Ecto neural progenitor cell (in vitro differentiated cells): Measurements from ENCODE around the gene CCZ1B.
A peak's percentile ranks its signal among the peaks of the same experiment; 100 is the strongest.
"Not testable (repeated sequence)": the region's sequence is repeated elsewhere in the genome, so short reads cannot be mapped to it uniquely, and the experiment has no call there.

Source experiments
- DNase-seq: peaks from one replicate; pipeline ENCODE4 v3.0.0-alpha.2; 2018; ENCODE audit warnings: low spot score

The CCZ1B gene

DNA sequence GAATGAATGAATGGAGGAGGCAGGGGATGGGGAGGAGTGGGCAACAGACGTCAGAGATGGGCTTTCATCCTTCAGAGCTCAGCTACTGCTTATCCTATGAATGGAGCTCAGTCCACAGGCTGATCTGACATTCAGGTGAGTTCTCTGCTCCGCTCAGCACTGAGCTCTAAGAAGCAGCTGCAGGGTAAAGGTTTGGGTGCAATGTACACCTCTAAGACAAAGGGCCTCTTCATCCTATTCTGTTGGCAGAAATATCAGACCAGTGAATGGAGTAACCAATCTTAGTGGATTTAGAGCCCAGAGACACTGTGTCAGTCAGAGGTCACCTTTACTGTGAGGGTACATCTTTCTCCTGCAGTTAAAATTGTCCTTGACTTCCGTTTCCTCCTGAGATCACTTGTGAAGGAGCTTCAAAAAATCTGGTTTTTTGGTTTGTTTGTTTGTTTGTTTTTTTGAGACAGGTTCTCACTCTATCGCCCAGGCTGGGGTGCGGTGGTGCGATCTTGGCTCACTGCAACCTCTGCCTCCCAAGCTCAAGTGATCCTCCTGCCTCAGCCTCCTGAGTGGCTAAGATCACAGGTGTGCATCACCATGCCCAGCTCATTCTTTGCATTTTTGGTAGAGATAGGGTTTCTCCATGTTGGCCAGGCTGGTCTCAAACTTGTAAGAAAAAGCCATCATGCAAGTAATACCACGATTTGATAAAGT is 5.1 kb upstream of the CCZ1B start:
- DNase-seq: no peak

DNA sequence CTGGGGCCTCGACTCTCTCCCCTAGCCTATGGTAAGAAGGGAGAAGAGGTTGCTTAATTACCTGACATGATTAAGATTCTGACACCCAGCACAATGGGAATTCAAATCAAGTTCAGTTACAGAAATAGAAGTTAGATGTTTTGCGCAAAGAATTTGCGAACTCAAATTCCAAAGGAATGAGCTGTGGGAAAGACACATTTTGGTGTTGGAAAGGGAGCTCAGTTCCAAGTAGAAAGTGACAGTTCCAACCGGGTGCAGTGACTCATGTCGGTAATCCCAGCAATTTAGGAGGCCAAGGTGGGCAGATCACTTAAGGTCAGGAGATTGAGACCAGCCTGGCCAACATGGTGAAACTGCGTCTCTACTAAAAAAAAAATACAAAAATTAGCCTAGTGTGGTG is 4.0 kb upstream of the CCZ1B start:
- DNase-seq: not testable (repeated sequence)

DNA sequence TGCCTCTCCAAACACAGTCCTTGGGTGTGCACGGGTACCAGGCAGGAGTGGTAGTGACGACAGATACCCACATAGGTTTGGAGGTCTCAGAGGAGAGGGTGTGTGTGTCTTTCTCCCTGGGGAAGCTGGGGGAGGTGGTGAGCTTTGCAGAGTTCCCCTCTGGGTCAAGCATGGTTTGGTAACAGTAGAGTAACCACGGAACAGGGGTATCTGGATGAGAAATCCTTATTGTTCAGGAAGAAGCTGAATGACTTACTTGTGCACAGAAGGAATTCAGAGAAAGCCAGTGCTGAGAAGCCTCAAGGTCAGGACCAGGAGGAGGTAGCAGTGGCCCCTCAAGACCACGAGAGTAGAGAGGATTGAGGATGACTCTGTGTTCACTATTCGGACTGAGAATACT is 3.5 kb upstream of the CCZ1B start:
- not testable (repeated sequence) for DNase-seq

DNA sequence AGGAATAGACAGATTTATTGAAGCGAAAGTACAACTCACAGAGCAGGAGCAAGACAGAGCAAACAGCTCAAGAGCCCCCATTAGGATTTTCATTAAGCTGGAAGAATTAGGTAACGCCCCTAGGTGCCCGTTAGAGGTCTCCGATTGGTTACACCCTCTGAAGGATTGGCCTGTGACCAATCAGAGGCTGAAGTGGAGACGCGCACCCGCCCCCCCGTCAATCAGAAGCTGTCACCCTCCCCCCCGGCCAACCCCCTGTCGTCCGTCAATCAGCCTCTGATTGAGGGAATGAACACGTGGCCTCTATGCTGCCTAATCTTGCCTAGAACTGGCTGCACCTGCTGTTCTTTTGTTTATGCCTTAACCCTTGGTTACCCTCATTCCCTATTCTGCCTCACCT is 1.1 kb upstream of the CCZ1B start:
- DNase-seq: peak; percentile 71

DNA sequence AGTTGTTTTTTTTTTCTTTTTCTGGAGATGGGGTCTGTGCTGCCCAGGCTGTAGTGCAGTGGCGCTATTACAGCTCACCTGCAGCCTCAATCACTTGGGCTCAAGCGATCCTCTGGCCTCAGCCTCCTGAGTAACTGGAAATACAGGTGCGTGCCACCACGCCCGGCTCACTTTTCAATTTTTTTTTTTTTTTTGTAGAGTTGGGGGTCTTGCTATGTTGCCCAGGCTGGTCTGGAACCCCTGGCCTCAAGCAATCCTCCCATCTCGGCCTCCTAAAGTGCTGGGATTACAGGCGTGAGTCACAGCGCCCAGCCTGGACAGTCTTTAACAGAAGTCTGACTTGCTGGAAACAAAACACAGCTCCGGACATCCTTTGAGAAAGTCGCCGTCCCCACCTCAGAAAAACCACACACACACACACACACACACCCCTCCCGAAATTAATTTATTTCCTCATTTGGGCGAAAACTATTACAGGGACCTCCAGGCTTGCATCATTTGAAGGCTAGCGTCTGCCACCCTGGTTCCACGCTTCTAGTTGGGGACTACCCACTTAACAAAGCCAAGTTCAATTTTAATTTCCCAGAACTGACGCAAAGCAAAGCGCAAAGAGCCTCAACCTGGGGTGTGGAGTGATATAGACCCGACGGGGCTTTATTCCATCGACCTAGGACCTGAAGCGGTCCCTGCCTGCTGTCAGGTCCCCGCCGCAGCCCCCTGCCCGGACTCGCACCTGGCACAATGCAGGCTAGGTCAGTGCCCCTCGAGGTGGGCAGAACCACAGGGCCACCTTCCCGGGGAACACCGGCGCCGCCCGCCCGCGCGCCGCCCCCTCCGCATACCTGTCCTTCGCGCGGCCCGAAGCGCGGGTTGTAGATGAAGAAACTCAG is 594 bp downstream of the CCZ1B start:
- DNase-seq: not testable (repeated sequence)

DNA sequence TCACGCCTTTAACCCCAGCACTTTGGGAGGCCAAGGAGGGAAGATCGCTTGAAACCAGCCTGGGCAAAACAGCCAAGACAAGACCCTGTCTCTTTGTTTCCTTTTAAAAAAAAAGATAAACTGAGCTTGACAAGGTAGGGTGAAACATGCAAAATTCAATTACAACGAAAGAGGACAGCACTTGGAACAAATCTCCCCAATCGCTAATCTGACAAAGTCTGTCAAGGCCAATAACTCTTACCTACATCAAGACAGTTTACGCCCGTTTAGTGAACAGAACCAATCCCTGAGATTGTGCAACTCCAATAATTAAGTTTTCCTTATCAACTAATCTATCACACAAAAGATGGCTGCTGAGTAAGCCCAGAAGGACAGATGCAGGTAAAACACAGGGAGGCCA is 4.5 kb downstream of the CCZ1B start:
- DNase-seq: not testable (repeated sequence)

DNA sequence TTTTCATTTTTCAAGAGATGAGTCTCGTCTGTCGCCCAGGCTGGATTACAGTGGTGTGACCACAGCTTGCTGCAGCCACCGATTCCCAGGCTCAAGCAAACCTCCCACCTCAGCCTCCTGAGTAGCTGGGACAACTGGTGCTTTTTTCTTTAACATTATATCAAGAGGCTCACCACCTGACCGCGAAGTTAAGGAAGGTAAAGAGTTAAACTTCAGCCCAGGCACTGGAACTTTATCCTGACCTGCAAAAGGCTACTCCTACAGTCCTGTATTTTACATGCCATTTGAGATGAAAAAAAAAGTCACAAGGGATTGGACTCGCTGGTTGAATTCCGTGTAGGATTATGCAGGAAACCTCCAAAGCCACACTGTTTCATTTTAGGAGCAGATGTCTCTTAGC is 10.6 kb downstream of the CCZ1B start:
- not testable (repeated sequence) for DNase-seq

DNA sequence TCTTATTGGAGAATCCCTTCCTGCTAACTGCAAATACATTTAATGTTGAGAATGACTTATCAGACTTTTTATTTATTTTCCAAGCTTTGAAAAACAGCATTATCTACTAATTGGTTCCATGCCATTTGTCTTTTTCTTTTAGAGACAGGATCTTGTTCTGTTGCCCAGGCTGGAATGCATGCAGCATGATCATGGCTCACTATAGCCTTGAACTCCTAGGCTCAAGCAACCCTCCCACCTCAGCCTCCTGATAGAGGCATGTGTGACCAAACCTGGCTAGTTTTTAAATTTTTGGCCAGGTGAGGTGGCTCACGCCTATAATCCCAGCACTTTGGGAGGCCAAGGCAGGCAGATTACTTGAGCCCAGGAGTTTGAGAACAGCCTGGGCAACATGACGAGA is 13.1 kb downstream of the CCZ1B start:
- not testable (repeated sequence) for DNase-seq

DNA sequence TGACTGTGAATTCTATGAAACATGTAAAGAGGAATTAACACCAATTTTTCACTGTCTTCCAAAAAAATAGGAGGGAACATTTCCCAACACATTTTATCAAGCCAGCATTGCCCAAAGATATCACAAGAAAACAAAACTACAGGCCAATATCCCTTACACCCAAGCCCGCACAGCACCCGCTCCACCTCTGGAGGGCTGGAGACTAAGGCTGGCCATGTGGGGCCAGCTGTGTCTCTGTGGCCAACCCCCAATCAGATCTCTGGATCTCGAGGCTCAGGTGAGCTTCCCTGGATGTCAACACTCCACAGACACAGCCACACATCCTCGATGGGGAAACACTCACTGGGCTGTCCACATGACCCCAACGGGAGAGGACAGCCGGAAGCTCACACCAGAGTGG is 18.1 kb downstream of the CCZ1B start:
- not testable (repeated sequence) for DNase-seq

DNA sequence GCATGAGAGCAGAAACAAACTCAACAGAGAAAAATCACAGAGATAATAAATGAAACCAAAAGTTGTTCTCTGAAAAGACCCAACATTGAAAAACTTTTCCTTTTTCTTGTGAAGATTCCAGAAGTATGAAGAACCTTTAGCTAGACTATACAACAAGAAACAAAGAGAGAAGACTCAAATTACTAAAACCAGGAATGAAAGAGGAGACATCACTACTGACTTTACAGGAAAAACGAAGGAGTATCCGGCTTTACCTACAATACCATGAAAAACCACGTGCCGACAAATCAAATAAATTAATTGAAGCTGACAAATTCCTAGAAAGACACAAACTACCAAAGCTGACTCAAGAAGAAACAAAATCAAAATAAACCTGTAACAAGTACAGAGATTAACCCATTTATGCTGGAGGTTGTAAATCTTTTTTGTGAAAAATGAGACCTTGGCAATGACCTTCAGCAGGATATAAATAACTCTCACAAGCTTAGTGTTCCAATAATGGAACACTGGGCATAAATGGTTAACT is 18.6 kb downstream of the CCZ1B start:
- not testable (repeated sequence) for DNase-seq

DNA sequence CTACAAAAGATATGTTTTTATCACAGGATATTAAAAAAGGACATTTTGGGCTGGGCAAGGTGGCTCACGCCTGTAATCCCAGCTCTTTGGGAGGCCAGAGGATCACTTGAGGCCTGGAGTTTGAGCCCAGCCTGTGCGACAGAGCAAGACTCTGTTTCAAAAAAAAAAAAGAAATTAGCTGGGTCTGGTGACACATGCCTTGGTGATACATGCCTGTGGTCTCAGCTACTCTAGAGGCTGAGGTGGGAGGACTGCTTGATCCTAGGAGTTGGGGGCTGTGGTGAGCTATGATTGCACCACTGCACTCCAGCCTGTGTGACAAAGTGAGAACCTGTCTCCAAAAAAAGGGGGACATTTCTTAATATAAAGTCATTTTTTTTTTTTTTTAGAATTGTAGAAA is 25.7 kb downstream of the CCZ1B start:
- DNase-seq: not testable (repeated sequence)

DNA sequence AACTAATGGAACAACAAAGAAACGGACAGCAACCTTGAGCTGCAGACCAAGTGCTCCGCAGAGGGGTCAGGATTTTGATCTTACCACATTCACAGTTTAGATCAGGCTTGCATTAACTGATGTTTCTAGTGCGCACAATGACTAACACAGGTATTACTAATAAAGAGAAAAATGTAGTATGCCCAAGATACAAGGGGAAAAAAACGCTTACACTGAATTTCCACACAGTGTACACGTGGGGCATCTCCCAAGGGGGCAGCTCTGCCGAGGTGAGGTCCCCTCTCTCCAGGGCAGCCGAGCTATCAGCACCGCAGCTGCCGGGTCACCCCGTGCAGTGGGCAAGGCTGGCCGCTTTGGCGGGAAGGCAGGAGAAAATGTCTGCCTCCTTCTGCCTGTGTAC is 26.2 kb downstream of the CCZ1B start:
- DNase-seq: not testable (repeated sequence)

DNA sequence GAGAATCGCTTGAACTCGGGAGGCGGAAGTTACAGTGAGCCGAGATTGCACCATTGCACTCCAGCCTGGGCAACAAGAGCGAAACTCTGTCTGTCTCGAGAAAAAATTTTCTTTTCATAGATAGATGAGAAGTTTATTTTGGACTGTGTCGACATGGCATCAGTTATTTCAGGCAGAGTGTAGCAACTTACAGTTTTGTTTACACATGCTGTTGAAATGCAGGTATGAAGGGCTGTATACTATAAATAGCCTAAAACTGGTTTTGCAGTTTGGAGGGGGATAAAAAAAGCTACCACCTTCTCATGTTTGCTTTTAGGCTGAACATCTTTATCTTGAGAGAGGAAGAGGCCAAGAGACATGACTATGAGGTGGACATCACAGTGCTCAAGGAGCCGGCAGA is 28.0 kb downstream of the CCZ1B start:
- not testable (repeated sequence) for DNase-seq

DNA sequence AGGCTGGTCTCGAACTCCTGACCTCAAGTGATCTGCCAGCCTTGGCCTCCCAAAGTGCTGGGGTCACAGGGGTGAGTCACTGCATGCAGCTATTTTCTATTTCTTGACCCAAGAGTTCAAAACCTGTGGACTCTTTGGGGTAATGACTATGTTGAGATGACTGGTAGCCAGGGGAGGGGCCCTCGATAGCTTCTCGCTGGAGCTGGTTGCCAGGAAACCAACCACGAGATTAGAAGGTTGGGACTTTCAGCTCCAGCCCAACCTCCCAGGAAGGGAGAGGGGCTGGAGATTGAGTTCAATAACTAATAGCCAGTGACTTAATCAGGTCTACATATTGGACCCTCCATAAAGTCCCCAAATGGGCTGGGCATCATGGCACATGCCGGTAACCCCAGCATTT is 28.9 kb downstream of the CCZ1B start:
- DNase-seq: peak; percentile 47

DNA sequence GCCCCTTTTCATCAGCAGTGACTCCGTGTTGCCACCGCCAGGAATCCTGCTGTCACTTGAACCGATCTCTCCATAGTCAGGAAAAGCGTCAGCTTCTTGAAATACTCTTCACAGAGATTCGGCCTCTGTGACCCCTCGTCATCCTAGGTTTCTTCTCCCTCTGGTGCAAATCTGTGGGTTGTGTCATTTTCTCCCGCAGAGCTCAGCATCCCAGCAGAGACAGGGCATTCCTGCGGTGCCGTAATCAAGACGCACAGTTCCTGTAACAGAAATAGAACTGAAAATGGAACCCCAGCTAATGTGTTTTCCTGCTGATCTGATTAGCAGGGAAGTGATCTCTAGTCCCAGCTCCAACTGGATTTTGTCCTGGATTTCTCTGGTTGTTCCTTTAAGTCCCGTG is 31.8 kb downstream of the CCZ1B start:
- DNase-seq: not testable (repeated sequence)

DNA sequence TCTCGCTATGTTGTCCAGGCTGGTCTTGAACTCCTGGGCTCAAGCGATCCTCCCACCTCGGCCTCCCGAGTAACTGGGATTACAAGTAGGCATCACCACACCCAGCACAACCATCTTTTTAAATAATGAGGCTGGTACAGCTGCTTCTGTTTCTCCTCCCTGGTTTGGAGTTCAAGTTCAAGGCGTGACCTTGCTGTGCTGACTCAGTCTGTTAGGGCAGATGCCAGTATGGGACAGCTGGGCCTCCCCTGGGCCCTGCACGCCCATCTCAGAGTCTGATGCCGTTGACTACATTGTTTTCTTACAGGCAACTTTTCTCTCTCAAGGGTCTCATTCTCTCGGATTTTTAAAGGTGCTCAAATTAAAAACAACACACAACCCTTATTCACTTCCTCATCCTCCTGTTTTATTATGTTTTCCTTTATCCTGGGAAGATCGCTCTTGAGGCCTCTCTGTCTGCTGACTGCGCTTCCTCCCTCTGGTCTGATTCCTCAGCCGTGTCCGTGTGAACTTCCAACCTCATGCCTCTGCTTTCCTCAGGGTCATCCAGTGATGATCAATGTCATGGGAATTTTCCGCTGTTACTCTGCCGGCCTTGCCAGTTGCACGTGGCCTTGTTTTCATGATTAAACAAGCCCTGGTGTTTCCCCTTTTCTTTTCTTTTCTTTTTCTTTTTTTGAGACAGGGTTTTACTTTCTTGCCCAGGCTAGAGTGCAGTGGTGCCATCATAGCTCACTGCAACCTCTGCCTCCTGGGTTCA is 33.8 kb downstream of the CCZ1B start:
- DNase-seq: not testable (repeated sequence)

DNA sequence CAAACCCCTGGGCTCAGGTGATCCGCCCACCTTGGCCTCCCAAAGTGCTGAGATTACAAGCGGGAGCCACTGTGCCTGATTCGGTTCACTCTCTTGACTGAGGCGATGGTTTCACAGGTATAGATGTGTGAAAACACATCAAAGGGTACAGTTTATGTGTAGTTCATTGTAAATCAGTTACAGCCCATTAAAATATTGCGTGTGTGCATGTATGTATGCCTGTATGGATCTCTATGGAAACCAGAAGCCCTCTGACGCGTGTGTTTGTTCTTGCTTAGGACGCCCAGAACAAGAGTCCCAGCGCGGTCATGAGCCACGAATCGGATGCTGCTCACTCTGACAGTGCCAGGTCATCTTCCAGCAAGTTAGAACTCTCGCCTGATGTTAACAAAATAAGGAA is 36.7 kb downstream of the CCZ1B start:
- not testable (repeated sequence) for DNase-seq

DNA sequence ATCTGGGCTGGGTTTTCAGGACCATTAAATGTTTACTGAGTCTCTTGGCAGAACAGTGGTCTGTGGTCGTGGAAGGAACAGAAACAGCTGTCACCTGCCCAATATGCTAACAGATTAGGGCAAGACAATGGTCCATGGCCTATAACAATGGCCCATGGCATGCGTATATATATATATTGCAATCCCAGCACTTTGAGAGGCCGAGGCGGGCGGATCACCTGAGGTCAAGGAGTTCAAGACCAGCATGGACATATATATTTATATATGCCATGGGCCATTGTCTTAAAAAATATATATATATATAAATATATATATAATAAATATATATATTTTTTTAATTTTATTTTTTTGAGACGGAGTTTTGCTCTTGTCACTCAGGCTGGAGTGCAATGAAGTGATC is 44.5 kb downstream of the CCZ1B start:
- DNase-seq: not testable (repeated sequence)

DNA sequence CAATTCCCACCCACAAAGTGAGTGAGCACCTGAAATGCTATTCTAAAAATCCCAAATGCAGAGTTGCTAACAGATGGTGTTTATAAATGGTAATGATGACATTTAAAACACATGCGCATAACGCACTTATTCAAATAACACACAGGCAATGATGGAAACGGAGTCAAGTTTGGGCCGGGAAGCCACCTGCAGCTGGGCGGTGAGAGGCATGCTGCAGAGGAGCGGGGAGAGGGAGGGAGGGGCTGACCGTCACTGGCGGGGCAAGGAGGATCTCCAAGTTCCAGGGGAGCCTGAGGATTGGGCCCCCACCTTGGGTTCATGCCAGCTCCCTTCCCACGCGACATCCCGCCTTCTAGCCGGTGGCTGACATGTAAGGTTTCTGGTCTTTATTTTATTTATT is 64.9 kb downstream of the CCZ1B start:
- DNase-seq: not testable (repeated sequence)

DNA sequence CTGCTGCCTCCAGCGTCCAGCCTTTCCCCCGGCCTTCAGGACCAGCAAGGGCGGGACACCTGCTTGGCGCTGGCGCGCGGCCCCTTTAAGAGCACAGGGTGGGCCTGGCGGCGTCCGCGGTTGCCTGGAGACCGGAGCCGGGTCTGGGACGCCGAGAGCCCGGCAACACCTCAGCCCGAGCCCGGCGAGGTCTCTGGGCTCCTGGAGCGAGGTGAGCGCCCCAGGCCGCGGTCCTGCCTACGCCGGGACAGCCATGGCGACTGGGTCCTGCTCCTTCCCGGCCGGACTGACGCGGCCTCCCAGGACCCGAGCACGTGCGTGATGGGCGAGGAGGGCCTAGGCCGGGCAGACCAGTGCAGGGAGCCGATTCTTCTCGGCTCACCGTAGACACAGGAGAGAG is 72.1 kb downstream of the CCZ1B start, which contains the start of gene RSPH10B2:
Gene RSPH10B2, plus strand, starts transcription at position 140 of the 400 bp plus-strand sequence. CDS start 3,575 bp downstream, outside the sequence.
- DNase-seq: not testable (repeated sequence)

DNA sequence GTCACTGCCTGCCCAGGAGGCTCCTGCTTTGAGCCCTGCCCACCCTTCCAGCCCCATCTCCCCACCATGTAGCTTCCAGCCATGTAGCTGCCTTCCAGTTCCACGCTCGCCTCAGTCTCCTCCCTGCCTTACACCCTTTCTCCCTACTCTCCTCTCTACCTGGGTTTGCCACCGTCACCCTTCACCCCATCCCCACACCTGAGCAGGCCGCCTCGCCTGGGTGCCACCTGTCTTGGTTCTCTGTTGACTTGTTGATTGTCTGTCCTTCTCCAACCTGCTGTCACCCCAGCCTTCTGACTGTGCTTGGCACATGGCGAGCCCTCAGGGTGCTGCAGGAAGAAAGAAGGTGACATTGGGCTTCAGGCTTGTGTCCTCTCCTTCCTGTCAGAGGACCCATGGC is 75.9 kb downstream of the CCZ1B start:
- not testable (repeated sequence) for DNase-seq

DNA sequence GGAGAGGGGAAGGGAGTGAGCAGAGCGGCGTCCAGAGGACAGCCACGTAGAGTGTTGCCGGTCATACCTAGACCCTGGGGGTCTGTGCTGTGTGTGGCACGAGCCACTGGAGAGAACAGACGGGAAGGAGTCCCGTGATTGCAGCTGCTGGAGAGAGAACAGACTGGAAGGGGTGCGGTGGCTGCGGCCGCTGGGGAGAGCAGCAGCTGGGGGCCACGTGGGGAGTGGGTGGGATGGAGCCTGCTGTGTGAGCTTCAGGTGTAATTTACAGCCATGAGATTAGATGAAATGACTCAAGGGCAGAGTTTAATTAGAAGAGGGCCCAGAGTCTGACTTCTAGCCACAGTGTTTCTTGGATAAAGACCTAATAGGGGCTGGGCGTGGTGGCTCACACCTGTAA is 76.7 kb downstream of the CCZ1B start:
- DNase-seq: not testable (repeated sequence)
